Stimulated activated naive CD4-positive, alpha-beta T cell (primary cell): Measurements from ENCODE around the gene TRAPPC3L.
"Not testable (repeated sequence)": the region's sequence is repeated elsewhere in the genome, so short reads cannot be mapped to it uniquely, and the experiment has no call there.

Experiments used
- DNase-seq, 6 experiments: peaks; one replicate each; lab custom pipeline; 2025; lab: John Stamatoyannopoulos, UW

The TRAPPC3L gene

DNA sequence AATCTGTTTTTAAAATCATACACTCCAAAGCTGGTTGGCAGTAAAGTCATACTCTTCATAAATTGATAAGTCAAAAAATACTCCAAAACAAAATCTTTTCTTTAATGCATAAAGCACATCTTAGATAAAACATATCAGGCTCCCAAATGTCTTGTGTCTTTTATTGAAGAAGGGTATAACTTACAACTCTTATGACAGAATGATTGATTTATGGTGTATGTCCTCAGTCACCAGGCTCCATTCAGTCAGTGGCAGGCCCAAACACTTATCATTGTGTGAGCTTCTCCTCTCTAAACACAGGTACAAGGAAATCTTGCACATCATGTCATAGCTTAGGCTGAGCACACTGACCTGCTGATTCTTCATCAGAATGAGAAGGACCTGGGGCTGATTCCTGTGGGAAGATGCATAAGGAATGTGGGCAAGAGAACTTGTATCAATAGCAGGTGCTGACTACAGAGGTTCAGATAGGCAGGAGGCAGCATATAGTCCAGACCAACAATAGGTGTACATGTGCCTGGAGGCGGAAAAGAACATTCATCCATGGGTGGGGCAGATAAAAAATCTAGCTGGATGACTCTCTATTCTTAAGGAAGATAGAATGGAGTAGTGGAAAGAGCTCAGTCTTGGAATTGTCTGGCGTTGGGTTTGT, 32.1 kb downstream of the TRAPPC3L start:
- DNase-seq, result no peak

DNA sequence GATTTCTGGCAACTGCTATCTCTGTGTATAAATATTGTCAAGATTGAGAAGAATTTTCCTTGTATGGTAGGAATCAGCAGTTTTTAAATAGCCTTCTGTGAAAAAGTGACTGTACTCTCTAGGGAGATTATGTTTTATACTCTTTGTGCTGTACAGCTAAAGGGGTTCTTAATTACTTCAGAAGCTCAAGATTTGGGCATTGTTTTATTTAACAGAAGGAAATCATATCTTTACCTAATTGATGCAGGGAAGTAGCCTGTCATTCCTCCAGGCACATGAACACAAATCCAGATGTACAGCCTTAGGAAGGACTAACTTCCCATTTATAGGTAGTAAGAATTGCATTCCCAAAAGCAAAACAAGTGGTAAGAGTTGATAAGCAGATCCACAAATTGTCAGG, 32.8 kb downstream of the TRAPPC3L start:
- no peak for DNase-seq

DNA sequence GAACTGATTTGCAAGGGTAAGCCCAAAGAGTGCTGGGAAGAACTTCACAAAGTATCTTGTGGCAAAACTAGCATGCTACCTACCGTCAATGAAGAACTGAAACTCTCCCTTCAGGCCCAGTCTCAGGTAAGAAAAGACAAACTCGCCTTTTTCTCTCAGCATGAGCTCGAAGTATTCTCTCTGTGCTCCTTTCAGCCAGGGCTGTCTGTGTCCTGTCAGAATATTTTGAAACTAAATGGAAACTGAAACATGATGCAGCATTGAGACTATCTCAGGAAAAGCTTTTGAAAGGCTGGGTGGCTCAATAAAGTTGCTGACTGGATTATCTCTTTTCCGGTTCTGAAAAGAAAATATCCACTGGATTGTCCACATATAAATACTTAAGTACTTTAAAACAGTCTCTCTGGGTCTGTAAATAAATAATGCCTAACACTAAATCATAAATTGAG, 33.3 kb downstream of the TRAPPC3L start:
- DNase-seq, result no peak

DNA sequence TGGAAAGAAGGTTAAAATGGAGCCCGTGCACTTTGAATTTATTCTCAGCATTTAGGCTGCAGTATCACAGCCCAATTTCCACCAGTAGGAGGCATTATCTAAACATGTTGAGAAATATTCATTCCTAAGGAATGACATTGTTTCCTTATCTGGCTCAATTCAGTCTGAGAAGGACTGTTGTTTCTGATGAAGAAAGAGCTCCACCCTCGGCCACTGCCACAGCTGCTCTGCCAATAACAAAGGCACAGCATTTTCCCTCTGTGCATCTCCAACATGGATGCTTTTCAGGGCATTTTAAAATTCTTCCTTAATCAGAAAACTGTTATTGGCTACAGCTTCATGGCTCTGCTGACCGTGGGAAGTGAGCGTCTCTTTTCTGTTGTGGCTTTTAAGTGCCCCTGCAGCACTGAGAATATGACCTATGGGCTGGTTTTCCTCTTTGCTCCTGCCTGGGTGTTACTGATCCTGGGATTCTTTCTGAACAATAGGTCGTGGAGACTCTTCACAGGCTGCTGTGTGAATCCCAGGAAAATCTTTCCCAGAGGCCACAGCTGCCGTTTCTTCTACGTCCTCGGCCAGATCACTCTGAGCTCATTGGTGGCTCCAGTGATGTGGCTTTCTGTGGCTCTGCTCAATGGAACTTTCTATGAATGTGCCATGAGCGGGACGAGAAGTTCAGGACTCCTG, 33.9 kb downstream of the TRAPPC3L start, which contains the start of gene CALHM5:
Gene CALHM5, plus strand, starts transcription at position 216 of the 687 bp plus-strand sequence. Its CDS starts 58 bp downstream, at position 274.
- DNase-seq, result no peak

DNA sequence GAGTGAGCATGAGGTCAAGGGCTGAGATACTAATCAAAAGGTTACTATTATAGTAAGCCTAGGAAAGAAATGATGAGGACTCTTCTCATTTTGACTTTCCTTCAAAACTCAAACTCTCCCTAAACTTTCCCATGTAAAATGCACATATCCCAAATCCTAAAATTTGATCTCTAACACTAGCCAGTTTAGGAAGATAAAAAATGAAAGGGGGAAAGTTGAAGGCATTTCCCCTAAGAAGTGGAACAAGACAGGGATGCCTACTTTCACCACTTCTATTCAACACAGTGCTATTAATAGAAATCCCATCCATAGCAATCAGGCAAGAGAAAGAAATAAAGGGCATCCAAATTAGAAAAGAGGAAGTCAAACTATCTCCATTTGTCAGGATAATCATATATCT, 37.0 kb downstream of the TRAPPC3L start:
- DNase-seq, result no peak

DNA sequence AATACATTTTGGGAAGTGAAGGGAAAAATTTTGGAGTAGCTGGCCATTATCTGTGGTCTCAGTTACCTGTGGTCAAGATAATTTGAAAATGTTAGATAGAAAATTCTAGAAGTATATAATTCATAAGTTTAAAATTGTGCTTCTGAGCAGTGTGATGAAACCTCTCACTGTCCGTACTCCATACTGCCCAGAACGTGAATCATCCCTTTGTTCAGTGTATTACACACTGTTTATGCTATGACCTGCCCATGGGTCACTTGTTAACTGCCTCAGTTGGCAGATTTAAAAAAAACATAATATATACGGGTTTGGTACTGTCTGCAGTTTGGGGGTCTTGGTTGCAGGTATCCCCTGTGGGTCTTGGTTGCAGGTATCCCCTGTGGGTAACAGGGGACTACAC, 38.2 kb downstream of the TRAPPC3L start:
- DNase-seq, result no peak

DNA sequence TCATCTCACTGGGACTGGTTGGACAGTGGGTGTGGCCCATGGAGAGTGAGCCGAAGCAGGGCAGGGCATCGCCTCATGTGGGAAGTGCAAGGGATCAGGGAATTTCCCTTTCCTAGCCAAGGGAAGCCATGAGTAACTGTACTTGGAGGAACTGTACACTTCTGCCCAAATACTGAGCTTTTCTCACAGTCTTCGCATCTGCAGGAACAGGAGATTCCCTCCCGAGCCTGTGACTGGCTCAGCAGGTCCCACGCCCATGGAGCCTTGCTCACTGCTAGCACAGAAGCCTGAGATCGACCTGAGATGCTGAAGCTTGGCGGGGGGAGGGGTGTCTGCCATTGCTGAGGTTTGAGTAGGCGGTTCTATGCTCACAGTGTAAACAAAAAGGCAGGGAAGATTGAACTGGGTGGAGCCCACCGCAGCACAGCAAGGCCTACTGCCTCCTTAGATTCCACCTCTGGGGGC, 44.5 kb downstream of the TRAPPC3L start:
- DNase-seq, result peak in 3 of 6 experiments; percentile 1 to 28 (median 24)

DNA sequence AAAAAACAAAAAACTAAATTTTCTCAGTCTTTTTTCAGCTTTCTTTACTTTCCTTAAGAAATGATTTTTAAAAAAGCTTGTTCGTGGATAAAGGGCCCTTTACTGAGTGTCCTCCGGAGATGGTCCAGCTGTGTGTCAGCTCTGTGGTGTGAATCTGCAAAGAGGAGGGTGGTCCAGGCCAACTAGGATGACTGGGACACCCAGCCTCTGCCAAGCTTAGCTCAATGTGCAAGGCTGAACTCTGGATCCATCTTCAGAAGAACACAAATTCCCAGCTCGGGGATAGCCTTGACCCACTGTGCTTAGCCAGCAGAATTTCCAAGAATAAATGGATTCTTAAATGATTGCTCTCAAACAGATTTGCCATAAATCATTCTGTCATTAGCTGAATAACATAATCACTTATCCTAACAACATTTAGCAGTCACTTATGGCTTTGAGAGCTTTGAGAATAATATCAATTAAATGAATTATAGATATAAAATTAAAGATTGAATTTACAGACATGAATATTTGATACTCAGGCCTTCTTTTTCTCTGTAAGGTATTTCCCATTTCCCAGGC, 48.3 kb downstream of the TRAPPC3L start:
- no peak for DNase-seq

DNA sequence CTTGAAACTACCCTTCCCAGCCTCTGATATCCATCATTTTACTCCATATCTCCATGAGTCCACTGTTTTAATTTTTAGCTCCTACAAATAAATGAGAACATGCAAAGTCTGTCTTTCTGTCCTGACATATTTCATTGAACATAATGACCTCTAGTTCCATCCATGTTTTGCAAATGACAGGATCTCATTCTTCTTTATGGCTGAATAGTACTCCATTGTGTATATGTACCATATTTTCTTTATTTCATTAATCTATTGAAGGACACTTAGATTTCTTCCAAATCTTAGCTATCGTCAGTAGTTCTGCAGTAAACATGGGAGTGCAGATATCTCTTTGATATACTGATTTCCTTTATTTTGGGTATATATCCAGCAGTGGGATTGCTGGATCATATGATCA, 50.3 kb downstream of the TRAPPC3L start:
- DNase-seq, result not testable (repeated sequence)

DNA sequence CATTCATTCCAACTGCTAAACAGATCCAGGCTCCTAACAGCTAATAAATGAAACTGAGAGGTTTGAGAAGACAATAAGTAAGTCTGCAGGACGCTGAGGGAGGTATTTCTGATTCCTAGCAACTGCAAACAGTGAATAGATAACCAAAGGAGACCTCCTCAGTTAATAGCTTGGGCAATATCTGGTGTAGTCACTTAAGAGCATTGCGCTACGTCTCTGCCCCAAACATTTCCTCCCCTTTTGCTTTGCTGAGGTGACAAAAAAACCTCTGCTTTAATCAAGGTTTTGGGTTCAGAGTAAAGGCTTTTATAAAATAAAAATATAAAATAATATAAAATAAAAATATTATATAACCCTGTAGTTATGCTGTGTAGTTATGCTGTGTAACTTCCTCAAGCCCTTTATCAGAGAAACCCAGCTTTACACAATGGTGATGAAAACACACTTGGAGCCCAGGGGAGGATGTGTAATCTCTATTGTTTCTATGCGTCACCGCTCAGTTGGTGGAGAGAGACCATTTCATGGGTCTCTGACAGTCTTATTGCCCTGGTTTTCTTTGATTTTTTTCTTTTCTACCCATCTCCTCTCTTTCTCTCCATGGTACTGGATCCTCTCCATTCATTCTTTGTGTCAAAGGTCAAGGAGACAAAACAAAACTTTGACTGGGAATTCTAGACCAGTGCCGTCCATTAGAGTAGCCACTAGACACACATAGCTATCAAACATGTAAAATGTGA, 53.0 kb downstream of the TRAPPC3L start:
- DNase-seq, result no peak

DNA sequence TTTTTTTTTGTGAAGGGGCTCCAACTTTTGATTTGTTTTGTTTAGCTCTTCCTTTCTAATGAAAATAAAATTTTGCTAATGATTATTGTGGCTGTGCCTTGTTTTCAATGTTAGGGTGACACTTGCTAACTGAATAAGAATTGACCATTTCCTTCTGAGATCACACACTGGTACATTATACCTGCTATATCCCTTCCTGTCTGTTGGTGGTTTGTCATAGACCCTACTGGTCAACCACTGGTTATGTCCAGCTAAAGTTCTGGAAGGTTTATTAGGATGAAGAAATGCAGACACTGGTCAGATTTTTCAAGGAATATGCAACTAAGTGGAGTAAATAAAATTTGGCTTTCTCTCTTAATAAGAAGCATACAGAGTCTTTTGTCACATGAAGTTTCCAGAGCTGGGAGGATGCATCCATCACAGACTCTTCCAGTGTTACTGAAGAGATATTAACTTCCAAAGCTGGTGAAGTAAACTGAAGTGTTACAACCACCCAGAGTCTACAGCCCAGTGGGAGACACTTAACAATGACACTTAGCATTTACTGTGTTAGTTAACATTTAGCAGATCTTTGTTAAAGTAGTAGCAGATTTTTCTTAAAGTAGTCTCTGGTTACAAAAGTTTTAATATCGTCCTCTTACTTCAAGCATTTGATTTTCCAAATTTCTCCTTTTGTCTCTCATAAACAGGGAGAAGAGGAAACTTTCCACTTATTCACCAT, 53.7 kb downstream of the TRAPPC3L start:
- DNase-seq, result no peak

DNA sequence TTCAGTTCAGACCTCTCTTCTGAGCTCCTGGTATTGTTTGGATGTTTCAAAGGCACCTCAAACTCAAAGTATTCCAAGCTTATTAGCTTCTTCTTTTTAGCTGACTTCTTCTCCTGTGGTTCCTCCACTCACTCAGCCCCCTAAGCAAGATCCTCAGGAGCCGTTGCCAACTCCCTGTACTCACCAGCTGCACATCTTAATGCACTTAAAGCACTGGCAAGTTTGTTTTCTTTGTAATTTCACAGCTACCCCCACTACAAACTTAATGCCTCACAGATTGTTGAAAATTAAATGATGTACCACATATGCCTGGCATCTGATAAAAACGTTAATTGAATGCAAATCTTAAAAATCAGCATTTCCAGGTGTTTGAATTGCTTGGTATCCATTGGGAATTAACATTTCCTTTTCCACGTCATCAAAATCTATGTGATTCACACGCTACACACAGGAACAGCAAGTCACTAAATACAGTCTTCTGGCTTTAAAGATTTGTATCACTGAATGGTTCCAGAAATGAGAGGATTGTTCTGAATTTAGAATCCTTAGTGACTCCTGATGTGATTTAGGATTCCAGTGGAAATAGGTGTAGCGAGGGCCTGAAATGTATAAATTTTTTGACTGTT, 59.8 kb downstream of the TRAPPC3L start:
- DNase-seq, result no peak

DNA sequence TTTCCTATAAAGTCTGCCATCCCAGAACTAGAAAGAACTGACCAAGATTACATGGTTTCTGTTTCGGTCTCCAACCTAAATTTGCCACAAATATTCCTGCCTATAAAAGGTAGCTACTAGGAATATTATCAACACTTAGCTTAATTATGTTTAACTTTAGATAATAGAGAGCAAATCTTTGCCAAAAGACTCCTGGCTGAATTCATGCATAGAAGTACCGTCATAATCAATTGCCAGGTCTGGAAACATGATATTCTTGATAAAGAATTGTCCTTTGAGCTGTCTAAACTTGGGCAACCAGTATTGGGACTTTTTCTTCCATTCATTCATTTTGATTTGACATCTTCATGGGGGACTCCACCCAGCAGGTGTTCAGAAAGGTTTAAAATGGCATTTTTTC, 61.9 kb downstream of the TRAPPC3L start:
- no peak for DNase-seq

DNA sequence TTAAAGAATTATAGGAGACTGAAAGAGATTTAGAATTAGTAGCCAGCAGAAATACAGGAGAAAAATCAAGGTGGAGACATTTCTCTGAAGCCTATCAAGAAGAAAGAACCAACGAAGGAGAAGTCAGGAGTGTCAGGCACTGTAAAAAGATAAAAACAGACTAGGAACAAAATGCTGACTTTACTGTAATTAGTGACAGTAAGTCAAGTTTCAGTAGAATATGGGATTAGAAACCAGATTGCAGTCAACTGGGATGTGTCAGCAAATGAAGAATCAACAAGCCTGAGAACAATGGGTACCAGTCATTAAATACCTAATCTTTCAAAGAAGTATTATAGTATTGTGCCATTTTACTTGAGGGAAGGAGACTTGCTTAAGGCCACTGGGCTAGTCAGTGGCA, 62.7 kb downstream of the TRAPPC3L start:
- no peak for DNase-seq

DNA sequence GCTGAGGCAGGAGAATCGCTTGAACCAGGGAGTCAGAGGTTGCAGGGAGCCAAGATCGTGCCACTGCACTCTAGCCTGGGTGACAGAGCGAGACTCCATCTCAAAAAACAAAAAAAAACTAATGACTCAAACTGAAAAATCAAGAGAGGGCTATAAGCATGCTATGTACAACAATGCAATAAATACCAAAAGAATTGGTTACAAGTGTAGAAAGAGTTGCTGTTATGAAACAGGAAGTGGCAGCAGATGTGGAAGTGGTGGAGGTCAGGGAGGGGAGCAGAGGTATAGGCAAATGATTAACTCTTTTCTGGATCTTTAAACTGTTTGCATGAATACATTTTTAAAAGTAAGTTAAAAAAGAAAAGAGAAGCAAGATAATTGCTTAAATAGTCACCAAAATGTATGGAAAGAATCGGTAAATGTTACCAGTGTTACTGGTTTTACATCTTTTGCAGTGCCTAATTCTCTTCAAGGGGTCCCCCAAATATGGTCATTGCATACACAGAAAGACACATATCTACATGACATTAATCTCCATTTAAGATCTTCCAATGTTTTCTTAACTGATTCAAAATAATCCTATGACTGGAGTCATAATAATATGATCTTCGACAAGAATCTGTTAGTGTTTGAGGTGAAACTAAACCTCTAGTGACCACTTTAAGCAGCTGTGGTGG, 69.3 kb downstream of the TRAPPC3L start:
- peak in 2 of 6 experiments; percentile 20 to 23 for DNase-seq

DNA sequence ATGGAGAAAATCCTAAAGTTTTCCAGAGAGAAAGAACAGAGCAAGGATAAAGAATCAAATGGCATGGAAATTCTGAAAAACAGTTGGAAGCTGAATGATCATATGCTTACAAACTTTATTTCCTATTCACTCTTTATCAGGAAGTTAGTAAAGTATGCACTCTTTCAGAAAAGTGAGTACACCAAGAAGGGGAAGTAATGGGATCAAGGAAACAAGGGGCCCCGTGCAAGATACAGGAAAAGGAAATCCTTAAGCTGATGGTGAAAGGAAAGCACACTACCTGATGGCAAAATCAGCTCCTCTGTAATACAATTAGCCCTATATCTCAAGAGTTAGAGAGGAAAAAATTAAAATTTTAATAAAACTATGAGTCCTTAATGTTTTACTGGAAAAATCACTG, 70.3 kb downstream of the TRAPPC3L start:
- DNase-seq, result no peak

DNA sequence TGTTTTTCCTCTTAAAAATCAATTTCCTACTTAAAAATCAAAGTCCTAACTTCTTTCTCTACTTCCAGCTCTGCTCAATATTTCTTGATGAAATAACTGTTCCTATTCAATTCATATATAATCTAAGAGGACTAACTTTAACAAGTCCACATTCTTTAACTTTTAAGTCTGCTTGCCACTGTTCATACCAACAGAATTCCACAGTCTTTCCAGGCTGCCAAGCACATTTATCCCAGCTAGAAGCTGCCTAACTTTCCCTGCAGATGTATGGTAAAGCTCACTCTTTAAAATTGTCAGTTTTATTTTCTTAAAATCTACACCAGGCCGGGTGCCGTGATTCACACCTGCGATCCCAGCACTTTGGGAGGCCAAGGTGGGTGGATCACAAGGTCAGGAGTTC, 72.8 kb downstream of the TRAPPC3L start:
- no peak for DNase-seq

DNA sequence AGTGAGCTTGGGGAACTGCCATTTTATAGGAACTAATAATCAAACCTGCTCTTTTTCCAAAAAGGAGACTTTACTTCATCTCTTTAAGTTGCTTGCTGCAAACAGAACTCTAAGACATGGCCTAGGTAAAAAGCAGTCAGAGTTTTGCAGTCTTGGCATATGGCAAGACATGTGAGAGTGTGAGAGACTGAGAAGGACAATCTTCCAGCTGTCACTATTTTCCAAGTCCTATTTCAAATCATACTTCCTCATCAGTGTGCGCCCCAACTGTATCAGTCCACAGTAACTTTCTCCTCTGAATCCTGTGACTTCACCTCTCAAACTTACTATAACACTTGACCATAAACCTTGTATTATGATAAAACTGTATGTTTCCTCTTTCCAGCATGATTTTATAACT, 74.0 kb downstream of the TRAPPC3L start:
- DNase-seq, result no peak

DNA sequence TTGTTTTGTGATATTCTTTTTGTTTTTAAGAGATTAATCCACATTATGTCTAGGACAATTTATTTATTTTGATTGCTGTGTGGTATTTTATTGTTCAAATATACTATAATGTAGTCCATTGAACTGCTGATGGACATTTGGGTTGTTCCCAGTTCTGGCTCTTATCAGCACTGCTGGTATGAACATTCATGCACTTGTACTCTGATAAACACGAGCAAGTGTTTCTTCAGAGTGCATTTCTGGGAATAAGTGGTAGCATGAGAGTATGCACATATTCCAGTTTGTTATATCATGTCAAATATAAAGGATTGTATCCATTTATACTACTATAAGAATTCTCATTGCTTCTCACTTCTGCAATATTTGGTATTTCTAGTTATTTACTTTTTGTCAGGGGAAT, 77.2 kb downstream of the TRAPPC3L start:
- DNase-seq, result no peak

DNA sequence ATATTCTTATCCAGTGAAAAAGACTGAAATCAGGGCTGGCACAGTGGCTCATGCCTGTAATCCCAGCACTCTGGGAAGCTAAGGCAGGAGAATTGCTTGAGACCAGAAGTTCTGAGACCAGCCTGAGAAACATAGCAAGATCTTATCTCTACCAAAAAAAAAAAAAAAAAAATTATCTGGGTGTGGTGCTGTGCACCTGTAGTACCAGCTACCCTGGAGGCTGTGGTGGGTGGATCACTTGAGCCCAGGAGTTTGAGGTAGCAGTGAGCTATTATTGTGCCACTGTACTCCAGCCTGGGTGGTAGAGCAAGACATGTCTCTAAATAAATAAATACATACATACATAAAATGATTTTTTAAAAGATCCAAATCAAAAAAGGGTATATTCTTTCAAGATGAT, 78.0 kb downstream of the TRAPPC3L start:
- DNase-seq, result peak in 1 of 6 experiments; percentile 2

DNA sequence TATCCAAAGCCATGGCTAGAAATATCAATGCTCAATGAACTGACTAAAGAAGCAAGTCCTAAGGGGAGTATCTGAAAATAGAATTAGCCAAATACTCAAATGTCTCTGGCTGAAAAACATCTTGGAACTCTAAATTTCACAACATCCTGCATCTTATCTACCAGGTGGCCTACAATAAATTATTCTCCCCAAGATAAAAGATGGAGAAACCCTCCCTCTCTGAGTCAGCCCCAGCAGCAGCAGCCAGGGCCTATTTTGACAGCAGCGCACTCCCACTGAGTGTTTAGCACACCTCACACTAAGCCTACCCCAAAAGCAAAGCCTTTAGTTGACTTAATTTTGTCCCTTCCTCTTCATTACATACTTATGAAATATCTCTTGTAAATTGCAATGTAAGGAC, 78.4 kb downstream of the TRAPPC3L start:
- DNase-seq, result no peak
